GM19023 (cell line): Measurements from ENCODE around the gene WWP2.
"Not testable (repeated sequence)": the region's sequence is repeated elsewhere in the genome, so short reads cannot be mapped to it uniquely, and the experiment has no call there.

Source experiments
- ATAC-seq: cut with Tn5 transposase; IDR thresholded peaks from one replicate; pipeline ENCODE4 v1.9.1; 2021; ENCODE audit warnings: mild to moderate bottlenecking, moderate library complexity; ENCODE audit not compliant: unreplicated experiment

Gene WWP2

DNA sequence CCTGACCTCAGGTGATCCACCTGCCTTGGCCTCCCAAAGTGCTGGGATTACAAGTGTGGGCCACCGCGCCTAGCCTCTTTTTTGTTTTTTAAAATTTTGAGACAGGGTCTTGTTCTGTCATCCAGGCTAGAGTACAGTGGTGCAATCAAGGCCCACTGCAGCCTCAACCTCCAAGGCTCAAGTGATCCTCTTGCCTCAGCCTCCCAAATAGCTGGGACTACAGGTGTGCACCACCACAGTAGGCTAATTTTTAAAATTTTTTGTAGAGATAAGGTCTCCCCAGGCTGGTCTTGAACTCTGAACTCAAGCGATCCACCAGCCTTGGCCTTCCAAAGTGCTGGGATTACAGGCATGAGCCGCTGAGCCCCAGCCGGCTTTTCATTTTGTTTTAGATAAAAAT lies 92.6 kb downstream of the WWP2 start:
- ATAC-seq, result not testable (repeated sequence)

DNA sequence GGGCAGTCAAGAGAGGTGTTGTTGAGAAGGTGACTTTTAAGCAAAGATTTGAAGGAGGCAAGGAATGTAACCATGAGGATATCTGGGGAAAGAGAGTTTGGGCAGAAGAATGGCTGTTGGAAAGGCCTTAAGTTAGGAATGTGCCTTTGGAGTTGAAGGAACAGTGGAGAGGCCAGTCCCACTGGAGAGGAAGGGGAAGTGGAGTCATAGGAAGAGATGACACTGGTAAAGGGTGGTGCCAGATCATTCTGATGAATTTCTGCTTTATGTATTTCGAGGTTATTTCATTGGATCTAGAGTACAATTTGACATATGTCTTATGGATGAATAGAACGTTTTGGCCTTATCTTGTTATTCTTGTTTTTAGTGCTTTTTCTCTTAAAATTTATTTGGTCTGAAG lies 93.5 kb downstream of the WWP2 start:
- no peak for ATAC-seq

DNA sequence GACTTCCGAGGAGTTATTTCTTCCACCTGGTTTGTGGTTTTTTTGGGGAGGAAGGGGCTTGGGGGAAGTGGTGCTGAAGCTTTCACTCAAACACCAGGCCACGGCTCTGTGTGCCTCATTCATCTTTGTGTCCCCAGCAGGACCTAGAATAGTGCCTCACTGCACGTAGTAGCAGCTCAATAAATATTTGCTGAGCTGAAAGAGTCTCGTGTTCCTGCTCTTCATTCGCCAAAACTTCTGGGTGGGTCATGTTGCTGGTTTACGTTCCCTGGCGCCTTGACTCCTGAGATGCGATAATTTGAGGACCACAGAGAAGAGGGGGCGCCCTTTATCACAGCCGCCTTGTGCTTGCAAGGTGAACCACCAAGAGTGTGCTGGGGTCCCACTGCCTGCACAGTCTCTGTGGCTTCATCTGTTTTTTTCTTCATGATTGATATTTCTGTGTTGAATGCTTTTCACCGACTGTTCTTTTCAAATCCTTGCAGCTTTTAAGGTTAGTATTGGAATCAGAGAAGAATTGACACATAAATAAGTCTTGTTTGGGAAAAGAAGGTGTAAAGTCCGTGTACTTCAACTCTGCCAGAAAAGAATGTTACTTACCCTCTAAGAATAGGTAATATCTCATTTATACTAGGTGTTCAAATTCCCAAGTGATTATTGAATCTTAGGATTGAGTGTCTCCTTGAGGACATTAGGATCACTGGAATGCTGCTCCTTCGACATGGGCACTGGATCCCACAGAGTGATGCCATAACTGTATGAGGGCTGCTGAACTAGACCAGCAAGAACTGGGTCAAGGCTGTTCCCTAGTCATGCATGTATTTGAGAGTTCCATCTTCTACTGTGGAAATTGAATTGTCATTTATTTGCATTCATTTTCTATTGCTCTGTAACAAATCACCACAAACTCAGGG lies 96.3 kb downstream of the WWP2 start:
- ATAC-seq, result no peak

DNA sequence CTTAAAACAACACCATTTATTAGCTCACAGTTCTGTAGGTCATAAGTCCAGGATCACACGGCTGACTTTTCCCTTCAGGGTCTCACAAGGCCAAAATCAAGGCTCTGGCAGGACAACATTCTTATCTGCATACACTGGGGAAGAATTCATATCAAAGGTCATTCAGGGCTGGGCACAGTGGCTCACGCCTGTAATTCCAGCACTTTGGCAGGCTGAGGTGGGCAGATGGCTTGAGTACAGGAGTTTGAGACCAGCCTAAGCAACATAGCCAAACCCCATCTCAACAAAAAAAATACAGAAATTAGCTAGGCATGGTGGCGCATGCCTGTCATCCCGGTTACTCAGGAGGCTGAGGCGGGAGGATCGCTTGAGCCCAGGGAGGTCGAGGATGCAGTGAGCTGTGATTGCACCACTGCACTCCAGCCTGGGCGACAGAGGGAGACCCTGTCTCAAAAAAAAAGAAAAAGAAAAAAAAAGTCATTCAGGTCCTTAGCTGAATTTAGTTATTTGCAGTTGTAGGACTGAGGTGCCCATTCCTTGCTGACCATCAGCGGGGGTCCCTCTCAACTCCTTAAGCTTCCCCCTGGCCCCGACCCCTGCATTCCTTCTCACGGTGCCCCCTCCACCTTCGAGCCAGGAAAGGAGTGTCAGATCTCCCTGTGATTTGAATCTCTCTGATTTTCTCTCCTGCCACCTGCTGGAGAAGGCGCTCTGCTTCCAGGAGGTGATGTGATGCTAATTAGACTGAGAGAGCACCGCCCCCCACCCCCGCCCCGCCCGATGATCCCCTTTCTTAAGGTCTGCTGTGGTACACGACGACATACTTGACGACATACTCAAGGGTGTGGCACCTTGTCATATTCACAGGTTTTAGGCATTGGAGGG lies 97.2 kb downstream of the WWP2 start:
- no peak for ATAC-seq

DNA sequence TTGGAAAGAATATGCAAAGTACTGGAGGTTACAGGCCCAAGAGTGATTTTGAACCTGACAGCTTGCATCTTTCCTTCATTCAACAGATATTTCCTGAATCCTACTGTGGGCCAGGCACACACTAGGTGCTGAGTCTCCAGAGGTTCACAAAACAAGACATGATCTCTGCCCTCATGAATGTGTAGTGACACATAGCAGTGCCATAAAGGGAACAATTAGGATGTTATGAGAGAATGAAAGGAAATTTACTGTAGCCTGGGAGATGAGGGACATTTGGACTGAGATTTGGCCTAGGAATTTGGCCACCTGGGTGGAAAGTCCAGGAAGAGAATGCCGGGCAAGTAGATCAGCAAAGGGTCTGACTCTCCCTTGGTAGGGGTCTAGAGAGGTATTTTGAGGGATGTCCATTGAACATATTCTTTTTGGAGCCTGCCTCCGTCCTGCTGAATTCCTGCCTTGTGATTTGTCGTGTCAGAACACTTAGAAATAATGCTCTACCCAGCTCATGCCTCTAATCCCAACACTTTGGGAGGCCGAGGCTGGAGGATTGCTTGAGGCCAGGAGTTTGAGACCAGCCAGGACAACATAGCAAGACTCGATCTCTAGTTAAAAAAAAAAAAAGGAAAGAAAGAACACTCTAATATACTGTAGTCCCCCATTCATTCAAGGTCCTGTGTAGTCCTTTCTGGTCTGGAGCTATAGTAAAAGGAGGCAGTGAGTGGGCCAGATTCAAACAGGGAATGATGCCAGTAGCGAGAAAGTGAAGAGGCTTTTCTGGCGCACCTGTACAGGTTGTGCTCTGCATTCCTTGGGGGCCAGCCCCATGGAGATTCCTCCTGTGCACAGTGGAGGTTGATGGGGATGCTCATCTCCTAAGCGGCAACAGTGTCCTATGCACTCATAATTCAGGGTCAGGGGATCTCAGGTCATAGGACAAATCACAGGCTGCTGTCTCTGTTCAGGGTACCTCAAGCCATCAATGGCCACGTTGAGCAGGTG lies 98.4 kb downstream of the WWP2 start:
- no peak for ATAC-seq

DNA sequence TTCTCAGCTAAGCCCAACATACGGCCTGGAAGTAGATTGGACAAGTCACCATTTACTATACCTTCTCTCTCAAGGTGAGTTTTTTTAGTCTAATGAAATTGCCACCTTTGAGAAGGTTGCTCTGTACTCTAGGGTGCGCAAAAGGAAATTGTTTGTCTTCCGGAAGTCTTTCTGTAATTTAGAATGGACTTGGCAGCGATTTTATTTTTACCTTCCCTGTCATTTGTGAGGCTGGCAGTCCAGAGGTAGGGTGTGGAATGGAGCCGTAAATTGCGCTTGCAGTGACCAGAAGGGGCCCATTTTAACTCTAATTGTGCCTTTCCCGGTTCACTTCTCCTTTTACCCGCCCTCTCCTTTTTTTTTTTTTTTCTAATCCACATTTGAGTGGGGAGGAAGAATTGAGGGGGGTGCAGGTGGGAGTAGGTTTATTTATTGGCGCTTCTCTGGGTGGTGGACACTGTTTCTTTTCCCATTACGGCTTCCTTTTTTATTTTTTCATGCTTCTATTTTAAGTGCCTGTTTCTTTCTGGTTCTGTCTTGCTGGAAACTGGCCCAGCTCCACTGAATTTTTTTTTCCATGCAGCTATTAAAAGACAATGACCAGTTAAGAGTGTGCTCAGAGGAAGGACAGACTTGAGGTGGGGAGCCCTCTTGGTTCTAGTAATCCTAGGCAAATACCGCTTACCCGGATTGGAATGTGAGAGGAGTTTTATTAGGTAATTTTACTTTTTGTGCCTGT lies 99.3 kb downstream of the WWP2 start:
- ATAC-seq, result no peak

DNA sequence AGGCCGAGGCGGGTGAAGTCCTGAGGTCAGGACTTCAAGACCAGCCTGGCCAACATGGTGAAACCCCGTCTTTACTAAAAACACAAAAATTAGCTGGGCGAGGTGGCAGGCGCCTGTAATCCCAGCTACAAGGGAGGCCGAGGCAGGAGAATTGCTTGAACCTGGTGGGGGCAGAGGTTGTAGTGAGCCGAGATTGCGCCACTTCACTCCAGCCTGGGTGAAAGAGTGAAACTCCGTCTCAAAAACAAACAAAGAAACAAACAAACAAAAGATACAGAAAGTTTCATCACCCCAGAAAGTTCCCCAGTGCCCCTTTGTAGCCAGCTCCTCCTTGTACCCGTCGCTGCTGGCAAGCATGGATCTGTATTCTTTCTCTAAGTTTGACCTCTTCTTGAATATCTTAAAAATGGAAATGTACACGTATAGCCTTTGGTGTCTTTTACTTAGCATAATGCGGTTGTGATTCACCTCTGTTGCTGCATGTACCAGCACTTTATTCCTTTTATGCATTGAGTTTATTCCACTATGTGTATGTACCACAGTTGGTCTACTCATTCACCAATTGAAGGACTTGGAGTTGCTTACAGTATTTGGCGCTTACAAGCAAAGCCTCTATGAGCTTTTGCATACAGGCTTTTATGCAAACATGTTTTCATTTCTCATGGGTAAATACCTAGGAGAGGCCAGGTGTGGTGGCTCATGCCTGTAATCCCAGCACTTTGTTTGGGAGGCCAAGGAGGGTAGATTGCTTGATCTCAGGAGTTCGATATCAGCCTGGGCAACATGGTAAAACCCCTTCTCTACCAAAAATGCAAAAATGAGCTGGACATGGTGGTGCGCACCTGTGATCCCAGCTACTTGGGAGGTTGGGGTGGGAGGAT lies 101.5 kb downstream of the WWP2 start:
- ATAC-seq, result no peak

DNA sequence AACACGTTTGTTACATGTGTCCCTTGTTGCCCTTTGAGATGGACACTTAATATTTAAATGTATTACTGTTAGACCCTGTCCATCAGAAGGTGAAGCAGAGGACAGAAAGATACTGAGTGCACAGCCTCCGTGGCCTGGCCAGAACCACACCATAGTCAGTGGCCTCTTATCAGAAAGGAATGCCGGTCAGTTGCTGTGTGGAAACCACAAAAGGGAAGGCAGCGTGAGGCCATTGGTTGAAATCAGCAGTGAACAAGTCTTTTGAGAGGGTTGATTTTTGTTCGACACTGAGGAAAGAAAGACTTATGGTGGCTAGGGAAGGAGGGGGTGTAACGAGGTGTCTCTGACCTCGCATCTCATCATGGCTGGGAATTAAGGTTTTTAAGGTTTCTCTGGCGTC lies 103.6 kb downstream of the WWP2 start:
- no peak for ATAC-seq

DNA sequence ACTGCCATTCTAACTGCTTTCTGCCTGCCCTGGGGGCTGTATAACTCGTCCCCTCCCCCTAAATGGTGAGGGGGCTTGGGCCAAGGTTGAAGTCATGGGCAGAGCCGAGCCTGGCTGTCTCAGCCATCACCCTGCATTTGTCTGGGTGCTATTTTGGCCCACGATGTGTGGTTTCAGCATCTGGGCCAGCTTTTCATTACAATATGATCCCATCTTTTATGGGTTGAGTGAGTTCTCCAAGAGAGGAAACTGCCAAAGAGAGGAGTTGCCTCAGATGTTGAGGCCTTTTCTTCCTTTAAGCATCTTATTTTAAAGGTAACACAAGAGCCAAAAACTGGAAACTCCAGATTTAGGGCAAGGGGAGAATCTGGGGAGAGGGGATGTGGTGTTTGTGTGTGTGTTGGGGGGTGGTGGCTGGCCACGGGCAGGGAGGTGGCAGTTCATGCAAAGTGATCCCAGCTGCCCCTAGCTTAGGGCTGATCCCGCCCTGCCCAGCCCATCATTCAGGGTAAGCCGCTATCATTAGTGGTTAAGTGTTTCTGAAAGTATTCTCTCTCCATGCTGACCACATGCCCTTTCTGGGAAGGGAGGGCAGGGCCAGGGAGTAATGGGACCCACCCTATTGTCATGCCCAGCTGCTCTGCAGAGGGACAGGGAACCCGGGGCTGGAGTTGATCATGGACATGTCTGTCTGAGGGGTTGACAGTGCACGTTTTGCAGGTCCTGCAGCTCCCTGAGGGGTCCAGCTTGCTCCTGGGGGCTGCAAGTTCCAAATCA lies 105.8 kb downstream of the WWP2 start:
- ATAC-seq, result no peak

DNA sequence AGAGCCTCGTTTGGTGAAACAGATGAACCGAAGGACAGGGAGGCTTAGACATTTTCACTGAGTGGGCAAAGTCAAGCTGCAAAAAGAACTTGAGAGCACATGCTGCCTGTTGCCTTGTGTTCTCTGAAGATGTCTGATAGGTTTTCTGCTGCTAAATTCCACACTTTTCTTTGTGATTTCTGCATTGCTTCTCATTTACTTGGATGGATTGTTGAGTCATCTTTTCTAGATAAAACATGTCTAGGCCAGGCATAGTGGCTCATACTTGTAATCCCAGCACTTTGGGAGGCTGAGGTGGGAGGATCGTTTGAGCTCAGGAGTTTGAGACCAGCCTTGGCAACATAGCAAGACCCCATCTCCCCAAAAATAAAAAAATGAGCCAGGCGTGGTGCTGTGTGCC lies 108.6 kb downstream of the WWP2 start:
- ATAC-seq, result no peak

DNA sequence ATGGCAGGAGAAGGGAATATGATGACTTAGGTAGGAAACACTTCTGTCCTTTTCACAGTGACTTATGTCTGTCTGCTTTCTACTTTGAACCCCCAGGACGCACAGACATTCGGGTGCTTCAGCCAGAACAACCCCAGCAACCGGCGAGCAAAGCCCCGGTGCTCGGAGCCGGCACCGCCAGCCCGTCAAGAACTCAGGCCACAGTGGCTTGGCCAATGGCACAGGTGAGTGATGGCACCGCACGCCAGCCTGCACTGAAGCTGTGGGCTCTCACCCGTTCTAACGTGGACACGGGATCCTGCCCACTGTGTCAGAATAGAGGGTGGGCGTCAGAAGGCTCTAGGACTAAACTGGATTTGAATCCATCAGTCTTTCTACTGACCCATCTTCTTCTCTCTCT lies 109.6 kb downstream of the WWP2 start:
- no peak for ATAC-seq

DNA sequence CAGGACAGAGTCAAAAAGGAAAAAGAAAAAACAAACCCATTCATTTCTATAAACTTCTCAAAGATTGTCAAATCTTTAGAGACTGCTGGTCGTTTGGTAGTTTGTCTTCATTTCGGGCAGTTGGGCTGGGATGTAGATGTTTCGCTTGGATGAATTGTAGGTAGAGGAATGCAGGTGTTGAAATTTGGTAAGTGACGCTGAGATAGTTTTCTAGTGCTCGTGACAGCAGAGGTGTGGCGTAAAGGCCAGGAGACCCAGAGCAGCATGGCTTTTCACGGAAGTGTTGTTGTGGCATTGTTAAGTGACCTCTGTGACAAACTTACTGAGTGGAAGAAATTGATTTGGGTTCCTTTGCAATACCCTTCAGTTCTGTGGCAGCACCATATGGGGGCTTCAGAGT lies 110.8 kb downstream of the WWP2 start:
- no peak for ATAC-seq

DNA sequence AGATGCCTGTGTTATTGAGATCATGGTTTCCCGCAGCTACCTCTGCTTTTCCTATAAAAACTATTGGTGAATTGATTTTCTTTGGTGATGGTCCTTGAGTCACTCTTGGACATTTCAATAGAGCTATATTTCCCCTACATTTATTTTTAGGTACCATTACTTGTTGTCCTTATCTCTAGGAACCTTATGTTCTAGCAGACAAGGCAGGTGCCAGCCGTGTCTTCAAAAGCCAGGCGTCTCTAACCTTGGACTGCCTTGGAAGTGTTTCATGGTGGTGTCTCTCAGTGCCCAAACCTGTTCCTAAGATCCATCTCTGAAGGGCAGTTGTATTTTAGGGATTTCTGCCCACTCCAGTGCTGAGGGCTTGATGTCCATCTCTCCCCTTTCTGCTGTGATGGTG lies 111.7 kb downstream of the WWP2 start:
- no peak for ATAC-seq

DNA sequence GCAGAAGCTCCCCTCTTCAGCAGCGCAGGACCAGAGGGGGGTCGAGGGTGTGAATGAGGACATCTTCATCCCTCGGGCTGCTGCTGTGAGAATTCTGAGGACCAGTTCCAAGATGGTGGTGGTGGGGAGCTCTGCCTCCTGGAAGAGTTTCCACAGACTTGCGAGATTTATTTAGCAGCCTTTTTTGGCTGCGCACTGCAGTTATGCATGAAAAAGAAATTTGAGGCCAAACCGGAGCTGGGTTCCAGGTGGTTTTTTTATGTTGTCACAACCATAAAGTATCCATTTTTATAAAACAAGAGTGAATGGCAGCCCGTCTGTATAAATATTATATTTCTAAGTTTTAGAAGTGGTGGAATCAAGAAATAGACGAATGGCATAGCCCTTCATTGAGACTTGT lies 112.1 kb downstream of the WWP2 start:
- no peak for ATAC-seq

DNA sequence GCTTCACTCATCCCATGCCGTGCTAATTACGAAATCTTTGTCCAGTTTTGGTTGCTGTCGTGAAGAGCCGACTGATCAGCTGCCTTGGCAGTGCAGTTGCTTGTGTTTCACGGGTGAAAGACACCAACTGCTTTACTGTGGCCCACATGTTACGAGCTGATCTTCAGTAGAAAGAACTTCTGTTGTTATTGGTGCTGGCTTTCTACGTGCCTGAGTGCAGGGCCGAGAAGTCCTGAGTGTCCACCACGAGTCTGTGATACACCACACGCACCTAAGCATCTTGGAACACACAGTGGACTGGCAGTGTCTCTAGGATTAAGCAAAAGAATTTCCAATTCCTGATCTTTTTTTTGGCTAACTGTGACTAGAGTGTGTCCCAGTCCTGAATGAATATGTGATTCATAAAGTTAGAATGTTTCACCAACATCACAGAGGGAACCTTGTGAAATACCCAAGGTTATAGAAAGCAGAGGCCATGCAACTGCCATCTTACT lies 118.6 kb downstream of the WWP2 start:
- no peak for ATAC-seq

DNA sequence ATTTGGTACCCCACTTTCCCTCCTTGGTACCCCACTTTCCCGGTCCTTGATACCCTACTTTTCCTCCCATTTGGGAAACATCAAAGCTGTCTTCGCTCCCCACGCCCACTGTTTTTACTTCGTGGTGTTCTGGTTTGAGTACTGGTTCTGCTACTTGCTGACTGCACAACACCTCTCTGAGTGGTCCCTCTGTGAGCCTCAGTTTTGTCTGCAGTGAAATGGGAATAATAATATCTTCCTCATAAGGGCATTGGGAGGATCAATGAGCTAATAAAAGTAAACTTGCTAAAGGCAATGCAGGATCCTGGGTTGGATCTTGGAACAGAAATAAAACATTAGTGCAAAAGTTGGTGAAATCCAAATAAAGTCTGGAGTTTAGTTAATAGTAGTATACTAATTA lies 119.0 kb downstream of the WWP2 start:
- no peak for ATAC-seq

DNA sequence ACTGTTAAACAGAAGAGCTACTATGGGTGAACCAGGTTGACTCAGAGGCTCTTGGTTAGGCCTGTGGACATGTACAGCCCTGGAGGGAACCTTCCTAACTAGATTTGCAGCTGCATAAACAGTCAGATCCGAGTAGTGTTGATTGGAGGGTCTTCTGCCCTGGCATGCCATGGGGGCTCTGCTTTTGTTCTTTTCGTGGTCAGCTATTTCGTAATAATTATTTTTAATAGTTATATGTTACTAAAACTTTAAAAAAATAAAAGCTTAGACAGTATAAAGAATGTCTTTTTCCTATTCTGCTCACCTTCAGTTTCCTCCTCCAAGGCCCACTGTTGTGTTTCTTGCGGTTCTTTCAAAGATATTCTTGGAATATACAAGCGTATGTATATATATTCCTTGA lies 121.6 kb downstream of the WWP2 start:
- ATAC-seq, result no peak

DNA sequence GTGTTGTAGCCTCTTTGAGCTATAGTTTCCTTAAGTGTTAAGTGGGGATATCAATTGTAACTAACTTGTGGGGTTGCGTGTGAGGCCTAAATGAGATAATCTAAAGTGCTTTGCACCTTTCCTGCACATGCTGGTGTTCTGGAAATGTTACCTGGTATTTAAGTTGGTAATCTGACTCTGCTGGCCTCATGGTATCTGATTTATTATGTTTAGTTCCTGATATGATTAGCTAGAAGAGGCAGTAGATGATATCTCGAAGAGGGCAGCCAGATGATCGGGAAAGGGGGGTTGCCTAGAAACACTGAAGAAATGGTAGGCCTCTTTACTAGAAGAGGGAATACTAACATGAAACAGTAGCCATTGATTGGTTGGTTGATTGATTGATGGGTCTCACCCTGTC lies 123.6 kb downstream of the WWP2 start:
- no peak for ATAC-seq
